Mesenchymal stem cell (in vitro differentiated cells and primary cell): ENCODE results near the gene SCN2B.

Source experiments
- DNase-seq: peaks from one replicate; pipeline ENCODE4 v3.0.0-alpha.2; 2013
- H2AFZ ChIP-seq: one replicate; pipeline ENCODE4 v1.6.1; 2013; ENCODE audit warnings: low read depth, mild to moderate bottlenecking, control low read depth, inconsistent platforms, low read length, moderate library complexity
- H2AK5ac ChIP-seq: 2 replicates; pipeline ENCODE4 v1.6.1; 2013; ENCODE audit warnings: low read length, moderate library complexity, mild to moderate bottlenecking, inconsistent platforms; ENCODE audit not compliant: severe bottlenecking
- H2BK120ac ChIP-seq: one replicate; pipeline ENCODE4 v1.6.1; 2013; ENCODE audit warnings: low read depth, mild to moderate bottlenecking, inconsistent platforms, low read length, moderate library complexity
- H2BK12ac ChIP-seq, 2 experiments: one replicate each; pipeline ENCODE4 v1.6.1; 2013; ENCODE audit warnings: inconsistent platforms in 2 of 2, low read length in 2 of 2, mild to moderate bottlenecking in 2 of 2, moderate library complexity in 2 of 2, control low read depth in 1 of 2
- H2BK15ac ChIP-seq: one replicate; pipeline ENCODE4 v1.6.1; 2013; ENCODE audit warnings: mild to moderate bottlenecking, low read depth, inconsistent platforms; ENCODE audit not compliant: poor library complexity, severe bottlenecking
- H2BK5ac ChIP-seq: 2 replicates; pipeline ENCODE4 v1.6.1; 2013; ENCODE audit warnings: low read depth, mild to moderate bottlenecking, low read length, control low read depth, inconsistent platforms; ENCODE audit not compliant: poor library complexity, severe bottlenecking
- H3K14ac ChIP-seq, 2 experiments: one replicate each; pipeline ENCODE4 v1.6.1; 2013; ENCODE audit warnings: inconsistent platforms in 2 of 2, low read length in 2 of 2, control low read depth in 1 of 2, mild to moderate bottlenecking in 1 of 2, moderate library complexity in 1 of 2
- H3K18ac ChIP-seq, 2 experiments: one replicate each; pipeline ENCODE4 v1.6.1; 2013; ENCODE audit warnings: inconsistent platforms in 2 of 2, low read length in 2 of 2, control low read depth in 1 of 2, low read depth in 1 of 2, mild to moderate bottlenecking in 1 of 2
- H3K23ac ChIP-seq, 2 experiments: one replicate each; pipeline ENCODE4 v1.6.1; 2013; ENCODE audit warnings: inconsistent platforms in 2 of 2, low read length in 2 of 2, mild to moderate bottlenecking in 2 of 2, moderate library complexity in 2 of 2, control low read depth in 1 of 2
- H3K27ac ChIP-seq: 2 replicates; pipeline ENCODE4 v1.5.1; 2013; ENCODE audit warnings: mild to moderate bottlenecking, moderate library complexity, low read length, control low read depth, inconsistent platforms; ENCODE audit not compliant: poor library complexity, severe bottlenecking
- H3K27me3 ChIP-seq, 2 experiments: 2 replicates each; pipeline versions ENCODE4 v1.6.1 to v1.7.0; 2013; ENCODE audit warnings: low read length in 2 of 2, mild to moderate bottlenecking in 2 of 2, moderate library complexity in 2 of 2, control low read depth in 1 of 2, inconsistent platforms in 1 of 2; ENCODE audit not compliant: control insufficient read depth in 1 of 2, insufficient read depth in 1 of 2
- H3K36me3 ChIP-seq, 2 experiments: 2 replicates each; pipeline versions ENCODE4 v1.6.1 to v1.7.0; 2013; ENCODE audit warnings: low read length in 2 of 2, control low read depth in 1 of 2, inconsistent platforms in 1 of 2, low read depth in 1 of 2, mild to moderate bottlenecking in 1 of 2; ENCODE audit not compliant: insufficient read depth in 2 of 2, control insufficient read depth in 1 of 2
- H3K4ac ChIP-seq, 2 experiments: one replicate each; pipeline ENCODE4 v1.6.1; 2013; ENCODE audit warnings: inconsistent platforms in 2 of 2, low read length in 2 of 2, mild to moderate bottlenecking in 2 of 2, moderate library complexity in 2 of 2, control low read depth in 1 of 2, low read depth in 1 of 2
- H3K4me1 ChIP-seq: 2 replicates; pipeline ENCODE4 v1.6.1; 2013; ENCODE audit warnings: low read depth, low read length, control low read depth; ENCODE audit not compliant: control insufficient read depth, insufficient read depth
- H3K4me2 ChIP-seq: 2 replicates; pipeline ENCODE4 v1.6.1; 2013; ENCODE audit warnings: low read length, mild to moderate bottlenecking, inconsistent platforms; ENCODE audit not compliant: poor library complexity, severe bottlenecking
- H3K4me3 ChIP-seq, 2 experiments: 2 replicates each; pipeline versions ENCODE4 v1.5.1 to v1.7.0; 2013; ENCODE audit warnings: low read length in 2 of 2, mild to moderate bottlenecking in 2 of 2, control low read depth in 1 of 2, low read depth in 1 of 2; ENCODE audit not compliant: insufficient read depth in 1 of 2
- H3K79me1 ChIP-seq: replicated peaks from 2 replicates; pipeline ENCODE4 v1.6.1; 2013; ENCODE audit warnings: mild to moderate bottlenecking, control low read depth, low read length, inconsistent platforms; ENCODE audit not compliant: poor library complexity, severe bottlenecking
- H3K9ac ChIP-seq: 2 replicates; pipeline ENCODE4 v1.7.0; 2013; ENCODE audit warnings: mild to moderate bottlenecking, low read length, moderate library complexity
- H3K9me3 ChIP-seq: 2 replicates; pipeline ENCODE4 v1.7.0; 2013; ENCODE audit warnings: mild to moderate bottlenecking, low read length; ENCODE audit not compliant: control insufficient read depth
- H4K8ac ChIP-seq: one replicate; pipeline ENCODE4 v1.6.1; 2013; ENCODE audit warnings: inconsistent platforms, mild to moderate bottlenecking, low read length, moderate library complexity
- H4K91ac ChIP-seq: one replicate; pipeline ENCODE4 v1.6.1; 2013; ENCODE audit warnings: mild to moderate bottlenecking, low read length, inconsistent platforms
- WGBS: methylation state at CpG from one replicate; pipeline ENCODE4 v1.1.7; 2013; ENCODE audit warnings: mixed read lengths; 5-methylcytosine and 5-hydroxymethylcytosine counted together

SCN2B gene

GRCh38 chr11:118180300-118180703 is 3.9 kb upstream of the SCN2B start:
- Histone ChIP-seq H2BK120ac (no peak overlapping the region), H2AFZ (no peak overlapping the region), H3K9ac (no peak overlapping the region), H4K8ac (no peak overlapping the region), H3K79me1 (no peaks in the 10 kb centered on the region), H3K27ac (no peak overlapping the region), H4K91ac (no peak overlapping the region), H3K9me3 (peaks cover 4% of the 10 kb centered on the region), H3K4me2 (no peak overlapping the region), H3K23ac (no peak overlapping the region), H3K4ac (no peak overlapping the region), H2BK12ac (no peak overlapping the region), H2BK15ac (no peak overlapping the region), H3K14ac (no peak overlapping the region), H3K18ac (no peak overlapping the region), H3K4me3 (no peak overlapping the region), H2AK5ac (no peak overlapping the region), H3K4me1 (peaks cover 7% of the 10 kb centered on the region), H2BK5ac (no peak overlapping the region), H3K36me3 (no peaks in the 10 kb centered on the region), H3K27me3 (peaks cover 41 to 45% of the 10 kb centered on the region in 2 experiments)
- WGBS = 10% methylated on average over 11 of the region's 11 CpGs
- DNase-seq = no peak

- Histone ChIP-seq H2AFZ (no peak overlapping the region), H2BK12ac (no peak overlapping the region), H3K27me3 (peaks cover 61 to 63% of the 10 kb centered on the region in 2 experiments), H3K14ac (no peak overlapping the region), H2BK120ac (no peak overlapping the region), H3K4me3 (no peak overlapping the region), H3K4me2 (no peak overlapping the region), H3K4ac (no peak overlapping the region), H4K91ac (no peak overlapping the region), H3K4me1 (peaks cover 8% of the 10 kb centered on the region), H3K79me1 (no peaks in the 10 kb centered on the region), H2BK15ac (no peak overlapping the region), H3K9me3 (no peaks in the 10 kb centered on the region), H2BK5ac (no peak overlapping the region), H3K27ac (no peak overlapping the region), H3K36me3 (no peaks in the 10 kb centered on the region), H2AK5ac (no peak overlapping the region), H3K9ac (no peak overlapping the region), H4K8ac (no peak overlapping the region), H3K18ac (no peak overlapping the region), H3K23ac (no peak overlapping the region)
- DNase-seq = no peak
- 83% methylated on average over 4 of the region's 4 CpGs for WGBS
Measured at GRCh38 chr11:118176778-118177134, 317 bp upstream of the SCN2B start.

- Histone ChIP-seq H3K4ac (no peak overlapping the region), H3K18ac (no peak overlapping the region), H3K27ac (no peak overlapping the region), H3K9me3 (no peaks in the 10 kb centered on the region), H2BK120ac (no peak overlapping the region), H3K79me1 (no peaks in the 10 kb centered on the region), H3K14ac (no peak overlapping the region), H3K9ac (no peak overlapping the region), H2BK15ac (no peak overlapping the region), H3K4me3 (no peak overlapping the region), H3K4me2 (no peak overlapping the region), H3K4me1 (peaks cover 10% of the 10 kb centered on the region), H2AK5ac (no peak overlapping the region), H4K8ac (no peak overlapping the region), H4K91ac (no peak overlapping the region), H3K27me3 (peaks cover 67 to 73% of the 10 kb centered on the region in 2 experiments), H2BK5ac (no peak overlapping the region), H2AFZ (no peak overlapping the region), H3K23ac (no peak overlapping the region), H2BK12ac (no peak overlapping the region), H3K36me3 (no peaks in the 10 kb centered on the region)
- DNase-seq = no peak
- 36% methylated on average over 13 of the region's 13 CpGs for WGBS
Measured at GRCh38 chr11:118175031-118175992, 1.1 kb downstream of the SCN2B start.

GRCh38 chr11:118174006-118174567 is 2.4 kb downstream of the SCN2B start:
- H3K4me1 ChIP-seq = peaks cover 9% of the 10 kb centered on the region
- no peak overlapping the region for H3K4me2 ChIP-seq

More at GRCh38 chr11:118174006-118174567, 2.4 kb downstream of the SCN2B start:
- Histone ChIP-seq H3K27ac (no peak overlapping the region), H2BK15ac (no peak overlapping the region), H3K36me3 (no peaks in the 10 kb centered on the region), H2BK5ac (no peak overlapping the region), H3K4ac (no peak overlapping the region), H3K18ac (no peak overlapping the region), H3K79me1 (no peaks in the 10 kb centered on the region), H2AFZ (no peak overlapping the region), H2BK12ac (no peak overlapping the region), H3K14ac (no peak overlapping the region), H4K91ac (no peak overlapping the region), H4K8ac (no peak overlapping the region), H3K23ac (no peak overlapping the region), H3K27me3 (peaks cover 74 to 80% of the 10 kb centered on the region in 2 experiments), H3K4me3 (no peak overlapping the region), H2AK5ac (no peak overlapping the region), H2BK120ac (no peak overlapping the region), H3K9ac (no peak overlapping the region), H3K9me3 (no peaks in the 10 kb centered on the region)
- 84% methylated on average over 9 of the region's 9 CpGs for WGBS
- DNase-seq = no peak
